GM12878 (cell line): ENCODE data around the gene GNAT3.

Source experiments
- CBX5 ChIP-seq: sonication (generic); IDR thresholded peaks from 2 replicates; pipeline ENCODE4 v1.6.1; 2016; ENCODE audit warnings: low read depth, moderate library complexity, mild to moderate bottlenecking, inconsistent platforms
- CREM ChIP-seq: IDR thresholded peaks from 2 replicates; pipeline ENCODE4 v1.6.1; 2014; ENCODE audit warnings: antibody characterized with exemption, low read depth
- EGR1 ChIP-seq, 2 experiments: IDR thresholded peaks; 1 replicate in 1 of 2; 2 replicates in 1 of 2; pipeline ENCODE4 v1.6.1; 2011 to 2012; ENCODE audit warnings: low read depth in 2 of 2, low read length in 2 of 2, borderline replicate concordance in 1 of 2, mild to moderate bottlenecking in 1 of 2, moderate library complexity in 1 of 2
- EP300 ChIP-seq, 2 experiments: fragments of 150-350 bp in 1 of 2; IDR thresholded peaks; 2 replicates each; pipeline ENCODE4 v1.6.1; 2011 to 2012; ENCODE audit warnings: low read depth in 2 of 2, low read length in 2 of 2, borderline replicate concordance in 1 of 2, improper control_type of control experiment in 1 of 2, inconsistent platforms in 1 of 2; ENCODE audit not compliant: control insufficient read depth in 1 of 2
- EZH2 ChIP-seq: IDR thresholded peaks from 2 replicates; pipeline ENCODE4 v1.6.1; 2012; ENCODE audit warnings: low read depth, mild to moderate bottlenecking, control low read depth, inconsistent platforms, low read length, borderline replicate concordance; ENCODE audit not compliant: control insufficient read depth
- MEF2A ChIP-seq: IDR thresholded peaks from 2 replicates; pipeline ENCODE4 v1.6.1; 2011; ENCODE audit warnings: low read depth, mild to moderate bottlenecking, low read length, moderate library complexity; ENCODE audit not compliant: insufficient read depth
- POLR2A ChIP-seq: IDR thresholded peaks from 2 replicates; pipeline ENCODE4 v1.6.1; 2011; ENCODE audit warnings: low read depth, mild to moderate bottlenecking, low read length
- PRDM15 ChIP-seq: fragments of 450-650 bp; formaldehyde crosslinking; IDR thresholded peaks from 2 replicates; pipeline ENCODE4 v1.4.0; 2020; ENCODE audit warnings: mild to moderate bottlenecking, moderate library complexity
- USF1 ChIP-seq: IDR thresholded peaks from 2 replicates; pipeline ENCODE4 v1.6.1; 2011; ENCODE audit warnings: borderline replicate concordance, low read depth, mild to moderate bottlenecking, moderate library complexity, mixed read lengths, low read length; ENCODE audit not compliant: insufficient read depth; ENCODE audit errors: extremely low read length
- YBX1 ChIP-seq: fragments of 450-650 bp; IDR thresholded peaks from 2 replicates; pipeline ENCODE4 v1.6.1; 2016; ENCODE audit warnings: antibody characterized with exemption
- TF ChIP-seq, protein P1 (sequence below): IDR thresholded peaks from 2 replicates; pipeline ENCODE4 v1.6.1; 2012; ENCODE audit warnings: low read depth, low read length, improper control_type of control experiment
- TF ChIP-seq, protein P2 (sequence below), 3 experiments: IDR thresholded peaks in 2 of 3; conservative IDR thresholded peaks in 1 of 3; 2 replicates each; pipeline ENCODE4 v1.5.1; 2011; ENCODE audit warnings: low read depth in 3 of 3, low read length in 3 of 3, mild to moderate bottlenecking in 3 of 3, control low read depth in 2 of 3, moderate library complexity in 2 of 3, inconsistent platforms in 1 of 3, mixed read lengths in 1 of 3; ENCODE audit not compliant: control insufficient read depth in 2 of 3, insufficient read depth in 1 of 3; ENCODE audit errors: extremely low read depth in 1 of 3
- TF ChIP-seq, protein P3 (sequence below): IDR thresholded peaks from 2 replicates; pipeline ENCODE4 v1.6.1; 2012; ENCODE audit warnings: low read depth, low read length, improper control_type of control experiment

DNA sequence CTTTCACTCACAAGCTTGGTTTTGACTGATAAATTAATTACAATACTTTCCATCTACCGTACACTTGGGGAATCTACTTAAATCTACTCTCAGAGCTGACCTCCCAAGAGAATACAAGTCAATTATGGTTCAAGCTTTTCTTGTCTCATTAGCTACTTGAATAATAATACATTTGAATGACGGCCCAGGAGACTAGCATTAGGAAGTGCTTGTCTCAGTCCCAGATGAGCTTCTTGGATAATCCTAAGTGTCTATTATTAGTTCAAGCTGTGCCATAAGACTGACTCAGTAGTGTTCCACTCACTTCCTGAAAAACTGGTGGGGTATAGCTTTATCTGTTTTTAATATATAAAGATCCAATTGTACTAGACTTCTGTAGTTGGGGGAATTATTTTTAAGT is 100.2 kb downstream of the GNAT3 start:
- TF ChIP-seq YBX1: no peak
- TF ChIP-seq, protein P1, sequence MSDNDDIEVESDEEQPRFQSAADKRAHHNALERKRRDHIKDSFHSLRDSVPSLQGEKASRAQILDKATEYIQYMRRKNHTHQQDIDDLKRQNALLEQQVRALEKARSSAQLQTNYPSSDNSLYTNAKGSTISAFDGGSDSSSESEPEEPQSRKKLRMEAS: no peak
- no peak for TF ChIP-seq EP300 (IDR thresholded peaks at IDR 0.05; ENCODE audit: borderline replicate concordance in 1 of 2, control insufficient read depth in 1 of 2, low read depth in 2 of 2, low read length in 2 of 2)
- TF ChIP-seq, protein P2, sequence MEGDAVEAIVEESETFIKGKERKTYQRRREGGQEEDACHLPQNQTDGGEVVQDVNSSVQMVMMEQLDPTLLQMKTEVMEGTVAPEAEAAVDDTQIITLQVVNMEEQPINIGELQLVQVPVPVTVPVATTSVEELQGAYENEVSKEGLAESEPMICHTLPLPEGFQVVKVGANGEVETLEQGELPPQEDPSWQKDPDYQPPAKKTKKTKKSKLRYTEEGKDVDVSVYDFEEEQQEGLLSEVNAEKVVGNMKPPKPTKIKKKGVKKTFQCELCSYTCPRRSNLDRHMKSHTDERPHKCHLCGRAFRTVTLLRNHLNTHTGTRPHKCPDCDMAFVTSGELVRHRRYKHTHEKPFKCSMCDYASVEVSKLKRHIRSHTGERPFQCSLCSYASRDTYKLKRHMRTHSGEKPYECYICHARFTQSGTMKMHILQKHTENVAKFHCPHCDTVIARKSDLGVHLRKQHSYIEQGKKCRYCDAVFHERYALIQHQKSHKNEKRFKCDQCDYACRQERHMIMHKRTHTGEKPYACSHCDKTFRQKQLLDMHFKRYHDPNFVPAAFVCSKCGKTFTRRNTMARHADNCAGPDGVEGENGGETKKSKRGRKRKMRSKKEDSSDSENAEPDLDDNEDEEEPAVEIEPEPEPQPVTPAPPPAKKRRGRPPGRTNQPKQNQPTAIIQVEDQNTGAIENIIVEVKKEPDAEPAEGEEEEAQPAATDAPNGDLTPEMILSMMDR (IDR thresholded peaks at IDR 0.05 in 2 of 3, conservative IDR thresholded peaks at IDR 0.05 in 1 of 3; ENCODE audit: control insufficient read depth in 2 of 3, extremely low read depth in 1 of 3, insufficient read depth in 1 of 3, low read depth in 3 of 3, low read length in 3 of 3): no peak
- TF ChIP-seq CREM: no peak
- TF ChIP-seq CBX5: no peak
- TF ChIP-seq POLR2A: no peak
- no peak for TF ChIP-seq USF1
- no peak for TF ChIP-seq EZH2
- no peak for TF ChIP-seq PRDM15 (CRISPR knock-in tag)
- TF ChIP-seq MEF2A: no peak
- TF ChIP-seq EGR1 (IDR thresholded peaks at IDR 0.05; ENCODE audit: borderline replicate concordance in 1 of 2, low read depth in 2 of 2, low read length in 2 of 2): no peak
- TF ChIP-seq, protein P3, sequence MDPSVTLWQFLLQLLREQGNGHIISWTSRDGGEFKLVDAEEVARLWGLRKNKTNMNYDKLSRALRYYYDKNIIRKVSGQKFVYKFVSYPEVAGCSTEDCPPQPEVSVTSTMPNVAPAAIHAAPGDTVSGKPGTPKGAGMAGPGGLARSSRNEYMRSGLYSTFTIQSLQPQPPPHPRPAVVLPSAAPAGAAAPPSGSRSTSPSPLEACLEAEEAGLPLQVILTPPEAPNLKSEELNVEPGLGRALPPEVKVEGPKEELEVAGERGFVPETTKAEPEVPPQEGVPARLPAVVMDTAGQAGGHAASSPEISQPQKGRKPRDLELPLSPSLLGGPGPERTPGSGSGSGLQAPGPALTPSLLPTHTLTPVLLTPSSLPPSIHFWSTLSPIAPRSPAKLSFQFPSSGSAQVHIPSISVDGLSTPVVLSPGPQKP: no peak
